ENCODE data around the gene ANKRD29.

Gene ANKRD29

DNA sequence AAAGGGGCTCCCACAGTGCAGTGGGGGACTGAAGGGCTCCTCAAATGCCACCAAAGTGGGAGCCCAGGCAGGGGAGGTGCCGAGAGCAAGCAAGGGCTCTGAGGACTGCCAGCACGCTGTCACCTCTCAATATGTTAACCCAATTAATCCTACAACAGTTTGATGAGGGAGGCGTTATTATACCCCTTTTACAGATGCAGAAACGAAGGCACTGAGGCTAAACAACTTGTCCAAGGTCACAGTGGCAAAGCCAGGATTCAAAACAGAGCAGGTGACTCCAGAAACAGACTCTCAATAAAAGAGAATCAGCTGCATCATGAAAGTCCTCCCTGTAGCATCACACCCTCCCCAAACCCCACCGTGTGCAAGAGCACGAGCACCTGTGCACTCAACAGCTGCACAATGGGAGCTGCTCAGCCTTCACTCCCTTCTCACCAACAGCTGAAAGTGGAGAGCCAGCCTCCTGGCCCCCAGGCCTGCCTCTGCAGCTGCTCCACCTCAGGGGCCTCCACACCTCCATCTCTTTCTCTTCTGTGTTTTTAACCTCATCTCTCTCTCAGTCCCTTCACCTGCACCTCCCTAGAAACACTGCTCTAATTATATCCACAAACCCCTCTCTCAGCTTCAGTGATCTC lies 84.5 kb downstream of the ANKRD29 start:
- no peak for TF ChIP-seq POLR2AphosphoS5 (IDR thresholded peaks at IDR 0.05; ENCODE audit: low read depth, low read length)
- TF ChIP-seq, protein P1, sequence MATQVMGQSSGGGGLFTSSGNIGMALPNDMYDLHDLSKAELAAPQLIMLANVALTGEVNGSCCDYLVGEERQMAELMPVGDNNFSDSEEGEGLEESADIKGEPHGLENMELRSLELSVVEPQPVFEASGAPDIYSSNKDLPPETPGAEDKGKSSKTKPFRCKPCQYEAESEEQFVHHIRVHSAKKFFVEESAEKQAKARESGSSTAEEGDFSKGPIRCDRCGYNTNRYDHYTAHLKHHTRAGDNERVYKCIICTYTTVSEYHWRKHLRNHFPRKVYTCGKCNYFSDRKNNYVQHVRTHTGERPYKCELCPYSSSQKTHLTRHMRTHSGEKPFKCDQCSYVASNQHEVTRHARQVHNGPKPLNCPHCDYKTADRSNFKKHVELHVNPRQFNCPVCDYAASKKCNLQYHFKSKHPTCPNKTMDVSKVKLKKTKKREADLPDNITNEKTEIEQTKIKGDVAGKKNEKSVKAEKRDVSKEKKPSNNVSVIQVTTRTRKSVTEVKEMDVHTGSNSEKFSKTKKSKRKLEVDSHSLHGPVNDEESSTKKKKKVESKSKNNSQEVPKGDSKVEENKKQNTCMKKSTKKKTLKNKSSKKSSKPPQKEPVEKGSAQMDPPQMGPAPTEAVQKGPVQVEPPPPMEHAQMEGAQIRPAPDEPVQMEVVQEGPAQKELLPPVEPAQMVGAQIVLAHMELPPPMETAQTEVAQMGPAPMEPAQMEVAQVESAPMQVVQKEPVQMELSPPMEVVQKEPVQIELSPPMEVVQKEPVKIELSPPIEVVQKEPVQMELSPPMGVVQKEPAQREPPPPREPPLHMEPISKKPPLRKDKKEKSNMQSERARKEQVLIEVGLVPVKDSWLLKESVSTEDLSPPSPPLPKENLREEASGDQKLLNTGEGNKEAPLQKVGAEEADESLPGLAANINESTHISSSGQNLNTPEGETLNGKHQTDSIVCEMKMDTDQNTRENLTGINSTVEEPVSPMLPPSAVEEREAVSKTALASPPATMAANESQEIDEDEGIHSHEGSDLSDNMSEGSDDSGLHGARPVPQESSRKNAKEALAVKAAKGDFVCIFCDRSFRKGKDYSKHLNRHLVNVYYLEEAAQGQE (IDR thresholded peaks at IDR 0.05; ENCODE audit: insufficient read depth in 1 of 2, low read depth in 2 of 2, low read length in 2 of 2), result no peak
- TF ChIP-seq SIN3A (IDR thresholded peaks at IDR 0.05; ENCODE audit: borderline replicate concordance, insufficient read depth, low read length), result no peak
- no peak for TF ChIP-seq TAF1 (IDR thresholded peaks at IDR 0.05; ENCODE audit: borderline replicate concordance, insufficient read depth, low read length)
- no peak for TF ChIP-seq FOXP2 (optimal IDR thresholded peaks at IDR 0.05; ENCODE audit: borderline replicate concordance, extremely low read depth, extremely low read length, insufficient read depth)

- TF ChIP-seq POLR2AphosphoS5 (IDR thresholded peaks at IDR 0.05; ENCODE audit: low read depth, low read length) (no peak), FOXP2 (optimal IDR thresholded peaks at IDR 0.05; ENCODE audit: borderline replicate concordance, extremely low read depth, extremely low read length, insufficient read depth) (no peak), TAF1 (IDR thresholded peaks at IDR 0.05; ENCODE audit: borderline replicate concordance, insufficient read depth, low read length) (no peak), SIN3A (IDR thresholded peaks at IDR 0.05; ENCODE audit: borderline replicate concordance, insufficient read depth, low read length) (no peak)
- TF ChIP-seq, protein P1 (IDR thresholded peaks at IDR 0.05; ENCODE audit: insufficient read depth in 1 of 2, low read depth in 2 of 2, low read length in 2 of 2), result no peak
Observed at GRCh38 chr18:23575309-23575651, 87.4 kb downstream of the ANKRD29 start.

GRCh38 chr18:23574611-23575308 lies 88.0 kb downstream of the ANKRD29 start:
- TF ChIP-seq FOXP2 (optimal IDR thresholded peaks at IDR 0.05; ENCODE audit: borderline replicate concordance, extremely low read depth, extremely low read length, insufficient read depth) (no peak), TAF1 (IDR thresholded peaks at IDR 0.05; ENCODE audit: borderline replicate concordance, insufficient read depth, low read length) (no peak), POLR2AphosphoS5 (IDR thresholded peaks at IDR 0.05; ENCODE audit: low read depth, low read length) (no peak), SIN3A (IDR thresholded peaks at IDR 0.05; ENCODE audit: borderline replicate concordance, insufficient read depth, low read length) (no peak)
- TF ChIP-seq, protein P1 (IDR thresholded peaks at IDR 0.05; ENCODE audit: insufficient read depth in 1 of 2, low read depth in 2 of 2, low read length in 2 of 2), result no peak

GRCh38 chr18:23573626-23574431 lies 88.9 kb downstream of the ANKRD29 start:
- TF ChIP-seq POLR2AphosphoS5 (IDR thresholded peaks at IDR 0.05; ENCODE audit: low read depth, low read length), result no peak
- TF ChIP-seq TAF1 (IDR thresholded peaks at IDR 0.05; ENCODE audit: borderline replicate concordance, insufficient read depth, low read length), result no peak
- TF ChIP-seq, protein P1 (IDR thresholded peaks at IDR 0.05; ENCODE audit: insufficient read depth in 1 of 2, low read depth in 2 of 2, low read length in 2 of 2), result no peak
- TF ChIP-seq SIN3A (IDR thresholded peaks at IDR 0.05; ENCODE audit: borderline replicate concordance, insufficient read depth, low read length), result no peak
- TF ChIP-seq FOXP2 (optimal IDR thresholded peaks at IDR 0.05; ENCODE audit: borderline replicate concordance, extremely low read depth, extremely low read length, insufficient read depth), result no peak
